22Rv1 (cell line): ENCODE data around the gene CUL4A.

Experiments used
- CTCF ChIP-seq: fragments of 450-650 bp; IDR thresholded peaks from 2 replicates; pipeline ENCODE4 v1.5.1; 2017; ENCODE audit warnings: mild to moderate bottlenecking
- ZFX ChIP-seq: fragments of 450-650 bp; IDR thresholded peaks from 2 replicates; pipeline ENCODE4 v1.6.1; 2017; ENCODE audit warnings: antibody characterized with exemption, borderline replicate concordance

- no peak for TF ChIP-seq CTCF
- no peak for TF ChIP-seq ZFX
Measured at GRCh38 chr13:113187883-113188665, 21.3 kb upstream of the CUL4A start.
